GM12864 (cell line): ENCODE data around the gene METTL13.

Source experiments
- DNase-seq: peaks from one replicate; pipeline ENCODE4 v3.0.0-alpha.2; 2011; ENCODE audit warnings: low read depth
- H3K4me3 ChIP-seq: 2 replicates; pipeline ENCODE4 v1.5.1; 2011; ENCODE audit warnings: mild to moderate bottlenecking, low read depth, low read length, control low read depth
- CTCF ChIP-seq: IDR thresholded peaks from 2 replicates; pipeline ENCODE4 v1.5.1; 2011; ENCODE audit warnings: low read depth, mild to moderate bottlenecking, moderate library complexity, low read length, control low read depth, inconsistent platforms; ENCODE audit errors: missing control alignments

The METTL13 gene

DNA sequence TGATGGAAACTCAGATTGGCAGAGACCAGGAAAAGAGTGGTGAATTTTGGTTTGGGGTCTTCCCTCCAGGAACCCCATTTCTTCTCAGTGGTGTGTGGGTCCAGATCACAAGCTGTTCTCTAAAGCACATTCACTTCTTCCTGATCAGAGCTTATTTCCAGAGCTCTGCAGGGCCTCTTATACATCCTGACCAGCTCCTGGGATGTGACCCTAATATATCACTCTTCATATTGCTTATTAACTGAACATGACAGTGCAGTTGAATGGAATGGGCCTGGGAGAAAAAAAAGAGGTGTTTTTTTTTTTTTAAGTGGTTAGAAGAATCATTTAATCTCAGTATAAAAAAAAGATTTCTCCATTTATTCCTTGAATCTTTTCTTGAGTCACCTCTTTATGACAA is 30.2 kb downstream of the METTL13 start:
- no peak for DNase-seq
- no peak for TF ChIP-seq CTCF
- H3K4me3 ChIP-seq: no peak overlapping the region

- DNase-seq: no peak
- TF ChIP-seq CTCF: no peak
- no peak overlapping the region for H3K4me3 ChIP-seq
These were observed 33.2 kb downstream of the METTL13 start for GRCh38 chr1:171814692-171815091.

DNA sequence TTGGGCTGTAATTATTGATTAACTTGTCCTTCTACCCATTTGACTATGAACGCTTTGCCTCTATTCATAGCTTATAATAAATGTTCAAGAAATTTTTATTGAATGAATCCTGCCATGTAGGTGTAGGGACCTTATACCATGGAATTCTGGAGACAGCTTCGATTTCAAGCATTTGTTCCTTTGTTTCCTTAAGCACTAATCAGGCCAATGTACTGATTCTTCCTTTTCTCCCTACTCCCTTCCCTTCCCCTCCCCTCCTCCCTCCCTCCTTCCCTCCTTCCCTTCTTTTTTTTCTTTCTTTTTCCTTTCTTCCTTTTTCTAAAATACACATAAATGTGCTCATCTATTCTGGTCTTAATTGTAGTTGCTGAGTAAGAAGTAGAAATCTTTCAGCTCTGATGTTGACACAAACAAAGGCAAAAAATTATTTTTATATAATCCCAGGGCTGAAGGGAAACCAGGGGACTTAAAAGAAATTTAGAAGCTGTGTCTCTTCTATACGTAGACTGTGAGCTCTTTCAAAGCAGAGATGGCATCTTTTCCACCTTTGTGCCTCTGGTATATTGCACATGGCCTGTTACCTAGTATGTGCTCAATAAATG is 34.9 kb downstream of the METTL13 start:
- no peak overlapping the region for H3K4me3 ChIP-seq
- no peak for DNase-seq
- no peak for TF ChIP-seq CTCF

DNA sequence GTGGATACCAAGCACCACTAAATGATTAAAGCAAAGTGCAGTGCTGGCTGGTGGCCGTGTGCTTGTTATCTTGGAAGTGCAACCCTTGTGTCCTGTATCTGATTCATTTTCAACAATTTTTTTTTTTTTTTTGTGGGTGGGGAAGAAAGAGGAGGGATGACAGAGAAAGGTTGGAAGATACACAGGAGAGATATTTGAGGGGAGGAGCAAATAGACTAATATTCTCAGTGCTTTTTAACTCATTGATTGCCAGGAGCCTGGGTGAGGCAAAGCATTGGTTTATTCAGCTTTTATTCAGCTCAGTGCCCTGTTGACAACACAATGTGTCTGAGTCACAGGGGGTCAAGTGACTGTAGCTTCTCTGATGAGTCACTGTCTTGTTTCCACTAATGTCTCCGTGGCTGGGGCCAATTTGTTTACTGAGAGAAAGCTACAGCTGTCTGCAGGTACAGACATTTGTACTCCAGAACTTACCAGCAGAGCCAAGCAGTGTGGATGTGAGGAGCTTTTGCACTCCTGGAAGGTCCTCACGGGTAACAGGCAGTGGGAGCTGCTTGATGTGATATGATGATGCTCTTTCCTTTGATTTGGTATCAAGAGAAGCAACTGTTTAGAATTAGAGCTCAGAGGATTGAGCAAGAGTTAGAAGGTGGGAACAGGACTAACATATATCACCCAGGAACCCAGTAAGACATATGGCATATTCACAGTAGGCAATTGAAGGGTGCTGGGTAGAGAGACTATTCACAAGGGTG is 36.2 kb downstream of the METTL13 start:
- no peak overlapping the region for H3K4me3 ChIP-seq
- DNase-seq: no peak
- TF ChIP-seq CTCF: no peak

- no peak overlapping the region for H3K4me3 ChIP-seq
- TF ChIP-seq CTCF: no peak
- DNase-seq: no peak
These were observed 38.5 kb downstream of the METTL13 start for GRCh38 chr1:171819946-171820345.

- H3K4me3 ChIP-seq: no peak overlapping the region
- no peak for DNase-seq
These were observed 45.5 kb downstream of the METTL13 start for GRCh38 chr1:171826973-171827372.

More at GRCh38 chr1:171826973-171827372, 45.5 kb downstream of the METTL13 start:
- no peak for TF ChIP-seq CTCF
